ENCODE results near the gene TRAPPC3L. TPM values are rescaled to one million over a fixed set of nuclear protein-coding genes. Genes with fewer than 3 reads are reported as not detected.

TRAPPC3L gene
- total RNA-seq, 1 experiment from 2014 or later = not detected

- WGBS (ENCODE audit: extremely low coverage, insufficient read length, low lambda C conversion rate) = no CpG with 5 or more reads among the region's 2 CpGs
- Histone ChIP-seq H4K91ac (ENCODE audit: insufficient read length, low read depth, low read length) (no peak overlapping the region), H3K27ac (ENCODE audit: insufficient read length, low read depth, low read length) (no peak overlapping the region), H3K9me3 (ENCODE audit: control insufficient read depth, low read depth, low read length) (no peaks in the 10 kb centered on the region), H3K14ac (ENCODE audit: insufficient read depth, low read length) (no peak overlapping the region), H3K4me2 (ENCODE audit: insufficient read depth, insufficient read length, low read length) (no peak overlapping the region), H2BK12ac (ENCODE audit: insufficient read length, low read depth, low read length) (no peak overlapping the region), H3K4me1 (ENCODE audit: insufficient read depth, low read length) (no peaks in the 10 kb centered on the region), H4K20me1 (ENCODE audit: control insufficient read depth, insufficient read depth, insufficient read length) (no peaks in the 10 kb centered on the region), H4K8ac (replicated peaks; ENCODE audit: insufficient read length, low read depth, low read length) (no peak overlapping the region), H3K27me3 (ENCODE audit: insufficient read depth, low read length) (peaks cover 7% of the 10 kb centered on the region; the same call in 1 of the 2 replicates), H2BK20ac (ENCODE audit: low read depth, low read length, poor library complexity, severe bottlenecking) (no peak overlapping the region), H3K23ac (ENCODE audit: insufficient read length, low read depth, low read length) (no peak overlapping the region), H3T11ph (ENCODE audit: low read length) (no peak overlapping the region), H4K5ac (ENCODE audit: insufficient read length, low read depth, low read length) (no peak overlapping the region), H2BK15ac (ENCODE audit: low read depth, low read length) (no peak overlapping the region), H2AFZ (ENCODE audit: low read length) (no peak overlapping the region), H3K18ac (ENCODE audit: insufficient read length, low read depth, low read length) (no peak overlapping the region), H3K9ac (ENCODE audit: extremely low read depth, insufficient read length, low read length) (no peak overlapping the region), H3K56ac (ENCODE audit: insufficient read length, low read depth, low read length) (no peak overlapping the region), H2BK120ac (ENCODE audit: low read depth, low read length, poor library complexity, severe bottlenecking) (no peak overlapping the region), H3K23me2 (ENCODE audit: insufficient read length, low read depth, low read length, poor library complexity, severe bottlenecking) (peaks cover 2% of the 10 kb centered on the region), H2BK5ac (ENCODE audit: insufficient read length, low read length) (no peak overlapping the region), H2AK5ac (ENCODE audit: insufficient read length, low read length) (no peak overlapping the region), H3K79me1 (ENCODE audit: insufficient read depth, low read depth, low read length, poor library complexity, severe bottlenecking) (no peaks in the 10 kb centered on the region), H3K79me2 (ENCODE audit: insufficient read depth, low read length) (no peaks in the 10 kb centered on the region), H3K4ac (ENCODE audit: low read depth, low read length) (no peak overlapping the region)
- Mint-ChIP-seq H3K27ac (no peak overlapping the region; a peak in 1 of 7 replicates), H3K36me3 (ENCODE audit: insufficient read depth in 1 of 3, low read depth in 3 of 3) (no peaks in the 10 kb centered on the region), H3K4me1 (0 out of 4 replicates have a peak, but pooled peaks cover 0 to 4% of the 10 kb centered on the region in 2 experiments), H3K4me3 (no peak overlapping the region), H3K9me3 (no peaks in the 10 kb centered on the region), H3K27me3 (ENCODE audit: low read depth) (peaks cover 44% of the 10 kb centered on the region)
- no peak for TF ChIP-seq CTCF (conservative IDR thresholded peaks at IDR 0.05)
- no peak for DNase-seq
These were observed 88.6 kb downstream of the TRAPPC3L start for GRCh38 chr6:116456927-116457326.

Measured in H9 (cell line).